ENCODE data around the gene COL24A1.

- TF ChIP-seq CTCF (IDR thresholded peaks at IDR 0.05) (no peak), POLR2A (IDR thresholded peaks at IDR 0.05) (no peak)
Measured at GRCh38 chr1:85976516-85977205, 179.9 kb downstream of the COL24A1 start.
